Measurements from ENCODE around the gene PDE7B. TPM values are rescaled to one million over a fixed set of nuclear protein-coding genes. Genes with fewer than 3 reads are reported as not detected.
A peak's percentile ranks its signal among the peaks of the same experiment; 100 is the strongest.

The PDE7B gene
- total and polyA plus RNA-seq, 4 donors: 0.26 to 3.7 (median 1.8) TPM

DNA sequence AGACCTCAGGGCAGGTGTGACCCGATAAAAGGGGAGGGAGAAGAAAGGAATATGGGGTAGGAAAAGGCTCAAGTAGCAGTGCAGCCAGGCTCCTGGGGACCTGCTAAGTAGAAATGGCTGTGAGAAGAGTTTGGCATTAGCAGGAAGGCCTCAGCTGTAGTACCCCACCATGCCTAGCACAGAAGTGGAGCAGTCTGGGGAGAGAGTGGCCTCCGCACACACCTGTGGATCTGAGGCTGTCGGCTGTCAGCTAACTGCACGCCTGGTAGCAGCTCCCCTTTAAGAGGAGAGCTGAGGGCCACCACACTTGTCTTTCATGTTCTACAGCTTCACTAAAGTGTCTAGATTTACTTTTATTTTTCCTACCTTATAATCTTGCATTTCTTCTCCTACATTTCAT lies 24.6 kb downstream of the PDE7B start:
- TF ChIP-seq, protein P1, sequence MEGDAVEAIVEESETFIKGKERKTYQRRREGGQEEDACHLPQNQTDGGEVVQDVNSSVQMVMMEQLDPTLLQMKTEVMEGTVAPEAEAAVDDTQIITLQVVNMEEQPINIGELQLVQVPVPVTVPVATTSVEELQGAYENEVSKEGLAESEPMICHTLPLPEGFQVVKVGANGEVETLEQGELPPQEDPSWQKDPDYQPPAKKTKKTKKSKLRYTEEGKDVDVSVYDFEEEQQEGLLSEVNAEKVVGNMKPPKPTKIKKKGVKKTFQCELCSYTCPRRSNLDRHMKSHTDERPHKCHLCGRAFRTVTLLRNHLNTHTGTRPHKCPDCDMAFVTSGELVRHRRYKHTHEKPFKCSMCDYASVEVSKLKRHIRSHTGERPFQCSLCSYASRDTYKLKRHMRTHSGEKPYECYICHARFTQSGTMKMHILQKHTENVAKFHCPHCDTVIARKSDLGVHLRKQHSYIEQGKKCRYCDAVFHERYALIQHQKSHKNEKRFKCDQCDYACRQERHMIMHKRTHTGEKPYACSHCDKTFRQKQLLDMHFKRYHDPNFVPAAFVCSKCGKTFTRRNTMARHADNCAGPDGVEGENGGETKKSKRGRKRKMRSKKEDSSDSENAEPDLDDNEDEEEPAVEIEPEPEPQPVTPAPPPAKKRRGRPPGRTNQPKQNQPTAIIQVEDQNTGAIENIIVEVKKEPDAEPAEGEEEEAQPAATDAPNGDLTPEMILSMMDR (IDR thresholded peaks at IDR 0.05; ENCODE audit: control extremely low read depth, extremely low read depth): no peak
- H3K27ac ChIP-seq (ENCODE audit: low read depth in 1 of 2, low read length in 1 of 2): no peak overlapping the region
- peaks cover 0 to 11% (median 0%) of the 10 kb centered on the region in 5 donors for H3K4me1 ChIP-seq (ENCODE audit: control insufficient read depth in 5 of 5, insufficient read depth in 5 of 5, low read length in 5 of 5)
- DNase-seq (no peak), ATAC-seq (ENCODE audit: insufficient read depth, low FRiP score) (no peak)
- no peak overlapping the region for H3K4me3 ChIP-seq
- no peaks in the 10 kb centered on the region for H3K9me3 ChIP-seq (ENCODE audit: control insufficient read depth in 4 of 4, insufficient read depth in 3 of 4, low read length in 3 of 4)
- H3K27me3 ChIP-seq (ENCODE audit: control insufficient read depth in 3 of 3, insufficient read depth in 3 of 3, low read length in 2 of 3): no peaks in the 10 kb centered on the region
- 94 to 96% methylated on average over 4 of the region's 4 CpGs for WGBS, 2 donors
- no peak overlapping the region for H3K9ac ChIP-seq (ENCODE audit: insufficient read depth in 1 of 2, low read length in 2 of 2)
- H3K36me3 ChIP-seq (ENCODE audit: control insufficient read depth in 4 of 4, insufficient read depth in 4 of 4, low read length in 4 of 4): no peaks in the 10 kb centered on the region

DNA sequence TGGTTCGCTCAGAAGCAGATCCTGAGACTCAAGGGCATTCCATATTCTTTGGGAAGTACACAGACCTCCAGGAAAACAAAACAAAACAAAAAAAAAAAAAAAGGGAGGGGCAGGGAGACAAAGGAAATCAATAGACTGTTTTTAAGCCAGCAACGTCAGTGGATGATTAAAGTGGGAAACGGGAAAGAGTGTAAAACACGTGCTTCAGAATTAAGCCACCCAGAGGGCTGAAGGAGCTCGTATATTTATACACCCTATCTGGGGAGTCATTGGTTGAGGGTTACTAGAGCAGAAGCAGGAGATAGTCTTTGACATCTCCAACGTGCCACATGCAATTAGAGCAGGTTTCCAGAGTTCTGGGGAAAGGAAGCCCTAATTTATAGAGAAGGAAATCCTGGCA lies 26.2 kb downstream of the PDE7B start:
- no peak for ATAC-seq (ENCODE audit: insufficient read depth, low FRiP score)
- WGBS, 2 donors: 73 to 74% methylated on average over 6 of the region's 6 CpGs
- H3K9ac ChIP-seq (ENCODE audit: insufficient read depth in 1 of 2, low read length in 2 of 2): no peak overlapping the region

DNA sequence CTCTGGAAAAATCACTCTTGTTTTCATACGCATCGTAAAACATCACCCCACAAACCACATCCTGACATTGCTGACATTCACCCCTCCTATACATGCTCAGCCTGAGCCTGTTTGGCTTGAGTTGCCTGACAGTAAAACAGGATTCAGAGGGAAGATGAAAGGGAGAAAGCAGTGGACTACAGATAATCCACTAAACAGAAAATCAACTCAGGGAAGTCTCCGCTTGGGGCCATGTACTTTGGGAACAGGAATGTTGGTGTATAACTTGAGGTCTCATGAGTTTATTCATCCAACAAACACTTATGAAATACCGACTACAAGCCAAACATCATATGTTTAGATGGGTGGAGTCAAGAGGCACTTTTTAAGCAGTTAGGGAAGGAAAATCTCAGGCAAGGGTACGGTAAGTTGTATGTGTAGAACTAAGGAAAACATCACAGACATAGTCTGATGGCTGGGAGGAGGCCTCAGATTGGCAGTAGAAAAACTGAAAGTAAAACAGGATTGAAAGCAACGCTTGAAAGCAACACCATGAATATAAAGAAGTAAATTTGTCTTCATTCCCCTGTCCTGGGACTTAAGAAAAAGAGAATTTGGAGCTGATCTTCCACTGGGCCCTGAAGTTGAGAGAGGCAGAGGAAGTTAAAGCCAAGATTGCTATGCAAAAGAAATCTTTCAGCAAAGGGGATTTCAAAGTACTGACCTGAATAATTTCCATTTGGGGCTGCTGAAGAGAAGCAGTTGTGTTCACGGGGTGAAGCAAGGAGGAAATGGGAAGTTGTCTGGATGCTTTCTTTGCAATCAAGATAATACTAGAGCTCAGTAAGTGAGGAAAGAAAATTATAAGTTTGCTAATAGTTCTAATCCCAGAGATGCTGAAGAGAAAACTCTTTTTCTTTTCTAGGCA lies 28.8 kb downstream of the PDE7B start:
- 33 to 40% methylated on average over 7 of the region's 7 CpGs for WGBS, 2 donors
- TF ChIP-seq, protein P1 (IDR thresholded peaks at IDR 0.05; ENCODE audit: control extremely low read depth, extremely low read depth): no peak
- ATAC-seq (ENCODE audit: insufficient read depth, low FRiP score): peak; percentile 29

More for the DNA sequence above, 26.2 kb downstream of the PDE7B start:
- H3K27ac ChIP-seq (ENCODE audit: low read depth in 1 of 2, low read length in 1 of 2): no peak overlapping the region
- H3K36me3 ChIP-seq (ENCODE audit: control insufficient read depth in 4 of 4, insufficient read depth in 4 of 4, low read length in 4 of 4): no peaks in the 10 kb centered on the region
- H3K4me3 ChIP-seq: no peak overlapping the region
- peaks cover 0 to 6% (median 0%) of the 10 kb centered on the region in 5 donors for H3K4me1 ChIP-seq (ENCODE audit: control insufficient read depth in 5 of 5, insufficient read depth in 5 of 5, low read length in 5 of 5)
- TF ChIP-seq, protein P1 (IDR thresholded peaks at IDR 0.05; ENCODE audit: control extremely low read depth, extremely low read depth): no peak
- H3K9me3 ChIP-seq (ENCODE audit: control insufficient read depth in 4 of 4, insufficient read depth in 3 of 4, low read length in 3 of 4): no peaks in the 10 kb centered on the region
- H3K27me3 ChIP-seq (ENCODE audit: control insufficient read depth in 3 of 3, insufficient read depth in 3 of 3, low read length in 2 of 3): no peaks in the 10 kb centered on the region
- no peak for DNase-seq

More for the DNA sequence above, 28.8 kb downstream of the PDE7B start:
- Histone ChIP-seq H3K9ac (ENCODE audit: insufficient read depth in 1 of 2, low read length in 2 of 2) (no peak overlapping the region), H3K36me3 (ENCODE audit: control insufficient read depth in 4 of 4, insufficient read depth in 4 of 4, low read length in 4 of 4) (no peaks in the 10 kb centered on the region), H3K27ac (ENCODE audit: low read depth in 1 of 2, low read length in 1 of 2) (peak overlapping the region in 1 of 2 donors; percentile 40), H3K4me1 (ENCODE audit: control insufficient read depth in 5 of 5, insufficient read depth in 5 of 5, low read length in 5 of 5) (peaks cover 0 to 6% (median 0%) of the 10 kb centered on the region in 5 donors), H3K27me3 (ENCODE audit: control insufficient read depth in 3 of 3, insufficient read depth in 3 of 3, low read length in 2 of 3) (no peaks in the 10 kb centered on the region), H3K9me3 (ENCODE audit: control insufficient read depth in 4 of 4, insufficient read depth in 3 of 4, low read length in 3 of 4) (no peaks in the 10 kb centered on the region), H3K4me3 (no peak overlapping the region)
- DNase-seq: no peak

Data from lung (tissue), 12 donors.